Spleen (tissue), 7 donors: ENCODE results near the gene LCMT2.

ENCODE experiments used
- POLR2A ChIP-seq, 3 donors: fragments of 450-650 bp; IDR thresholded peaks; one replicate each; pipeline ENCODE4 v1.5.1; 2017; ENCODE audit warnings: antibody characterized with exemption in 3 of 3, mild to moderate bottlenecking in 1 of 3
- POLR2AphosphoS5 ChIP-seq, 3 donors: sonication (generic); formaldehyde crosslinking; IDR thresholded peaks; one replicate each; pipeline ENCODE4 v1.5.1; 2017; ENCODE audit warnings: antibody characterized with exemption in 3 of 3
- TF ChIP-seq, protein P1 (sequence below), 11 experiments: fragments of 200-600 bp in 7 of 11; fragments of 450-650 bp in 4 of 11; sonication (generic) in 4 of 11; IDR thresholded peaks in 8 of 11; conservative IDR thresholded peaks in 3 of 11; 1 replicate in 7 of 11; 2 replicates in 4 of 11; pipeline versions ENCODE4 v1.4.0 to v1.8.0; 2016 to 2021; ENCODE audit warnings: antibody characterized with exemption in 11 of 11, inconsistent platforms in 4 of 11, mild to moderate bottlenecking in 1 of 11
- donor health status: DM: no; HTN: no; CAD: no; lungs with moderate emphysema.
- donor health status: DM: no; HTN: no; CAD: no.
- donor health status: DM: no; HTN: no; CAD: no.

DNA sequence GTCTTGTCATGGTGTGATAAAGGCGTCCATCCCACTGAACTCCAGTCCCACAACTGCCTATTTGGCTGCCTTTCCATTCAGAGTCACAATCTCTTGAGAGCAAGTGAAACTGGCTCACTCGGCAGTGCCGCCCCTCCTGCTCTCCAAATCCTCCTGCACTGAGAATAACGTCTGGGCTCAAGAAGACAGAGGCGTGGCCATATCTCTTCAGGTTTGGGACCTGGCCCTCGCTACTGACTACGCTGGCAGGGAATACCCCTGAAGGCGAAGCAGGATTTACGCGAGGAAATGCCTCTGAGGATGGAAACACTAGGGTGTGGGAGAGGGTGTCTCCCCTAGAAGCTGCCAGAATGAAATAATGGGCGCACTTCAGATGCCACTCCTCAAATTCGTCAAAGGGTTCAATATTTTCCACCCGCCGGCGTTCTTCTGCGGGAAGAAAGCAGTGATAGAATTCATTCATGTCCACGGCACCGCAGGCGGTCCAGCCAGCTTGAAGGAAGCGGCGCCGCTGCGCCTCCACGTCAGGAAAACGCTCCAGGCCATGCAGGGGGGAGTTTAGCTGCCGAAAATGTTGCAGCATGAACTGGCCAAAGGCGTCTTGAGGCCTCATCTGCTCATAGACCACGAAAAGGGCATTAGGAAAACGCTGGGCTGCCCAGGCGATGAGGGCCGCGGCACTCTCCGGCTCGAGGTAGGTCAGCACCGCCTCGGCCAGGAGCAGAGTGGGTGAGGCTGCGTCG is 985 bp downstream of the LCMT2 start:
- TF ChIP-seq POLR2A (IDR thresholded peaks at IDR 0.05): no peak
- TF ChIP-seq, protein P1, sequence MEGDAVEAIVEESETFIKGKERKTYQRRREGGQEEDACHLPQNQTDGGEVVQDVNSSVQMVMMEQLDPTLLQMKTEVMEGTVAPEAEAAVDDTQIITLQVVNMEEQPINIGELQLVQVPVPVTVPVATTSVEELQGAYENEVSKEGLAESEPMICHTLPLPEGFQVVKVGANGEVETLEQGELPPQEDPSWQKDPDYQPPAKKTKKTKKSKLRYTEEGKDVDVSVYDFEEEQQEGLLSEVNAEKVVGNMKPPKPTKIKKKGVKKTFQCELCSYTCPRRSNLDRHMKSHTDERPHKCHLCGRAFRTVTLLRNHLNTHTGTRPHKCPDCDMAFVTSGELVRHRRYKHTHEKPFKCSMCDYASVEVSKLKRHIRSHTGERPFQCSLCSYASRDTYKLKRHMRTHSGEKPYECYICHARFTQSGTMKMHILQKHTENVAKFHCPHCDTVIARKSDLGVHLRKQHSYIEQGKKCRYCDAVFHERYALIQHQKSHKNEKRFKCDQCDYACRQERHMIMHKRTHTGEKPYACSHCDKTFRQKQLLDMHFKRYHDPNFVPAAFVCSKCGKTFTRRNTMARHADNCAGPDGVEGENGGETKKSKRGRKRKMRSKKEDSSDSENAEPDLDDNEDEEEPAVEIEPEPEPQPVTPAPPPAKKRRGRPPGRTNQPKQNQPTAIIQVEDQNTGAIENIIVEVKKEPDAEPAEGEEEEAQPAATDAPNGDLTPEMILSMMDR (IDR thresholded peaks at IDR 0.05 in 8 of 11, conservative IDR thresholded peaks at IDR 0.05 in 3 of 11): no peak
- TF ChIP-seq POLR2AphosphoS5 (IDR thresholded peaks at IDR 0.05): no peak
